HG02759 (cell line): Measurements from ENCODE around the gene TNIK.
"Not testable (repeated sequence)": the region's sequence is repeated elsewhere in the genome, so short reads cannot be mapped to it uniquely, and the experiment has no call there.

Experiments used
- ATAC-seq: cut with Tn5 transposase; IDR thresholded peaks from one replicate; pipeline ENCODE4 v1.9.1; 2021; ENCODE audit warnings: mild to moderate bottlenecking, moderate library complexity; ENCODE audit not compliant: unreplicated experiment

TNIK gene

DNA sequence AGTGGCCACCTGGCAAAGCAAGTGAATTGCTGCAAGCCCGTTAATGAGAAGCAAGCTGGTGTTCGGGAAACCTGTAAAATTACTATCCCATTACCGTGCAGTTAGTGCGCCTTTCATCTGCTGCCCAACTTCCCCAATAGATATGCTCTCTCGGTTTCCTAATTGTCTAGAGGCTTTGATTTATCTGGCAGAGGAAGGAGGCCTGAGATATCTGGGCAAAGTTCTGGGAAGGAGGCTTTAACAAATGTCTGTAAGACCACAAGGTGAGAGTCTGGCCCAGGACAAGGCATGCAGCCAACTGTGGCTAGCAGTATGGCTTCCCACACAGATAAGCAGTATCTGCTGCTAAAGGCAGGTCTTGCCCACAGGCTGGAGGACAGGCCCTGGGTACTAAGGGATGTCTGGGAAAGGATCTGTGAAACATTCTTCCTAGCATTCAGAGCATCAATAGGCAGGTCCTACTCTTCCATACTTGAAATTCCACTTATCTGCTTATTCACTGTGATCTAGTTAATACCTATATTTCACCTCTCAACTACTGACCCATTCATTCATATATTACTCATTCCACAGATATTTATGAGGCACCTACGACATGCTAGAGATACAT lies 303.7 kb downstream of the TNIK start:
- no peak for ATAC-seq

- ATAC-seq, result no peak
Observed at GRCh38 chr3:171155122-171155700, 305.0 kb downstream of the TNIK start.

- no peak for ATAC-seq
Observed at GRCh38 chr3:171150945-171151344, 309.3 kb downstream of the TNIK start.

GRCh38 chr3:171149526-171150116 lies 310.6 kb downstream of the TNIK start:
- no peak for ATAC-seq

- no peak for ATAC-seq
Observed at GRCh38 chr3:171145798-171146197, 314.4 kb downstream of the TNIK start.

DNA sequence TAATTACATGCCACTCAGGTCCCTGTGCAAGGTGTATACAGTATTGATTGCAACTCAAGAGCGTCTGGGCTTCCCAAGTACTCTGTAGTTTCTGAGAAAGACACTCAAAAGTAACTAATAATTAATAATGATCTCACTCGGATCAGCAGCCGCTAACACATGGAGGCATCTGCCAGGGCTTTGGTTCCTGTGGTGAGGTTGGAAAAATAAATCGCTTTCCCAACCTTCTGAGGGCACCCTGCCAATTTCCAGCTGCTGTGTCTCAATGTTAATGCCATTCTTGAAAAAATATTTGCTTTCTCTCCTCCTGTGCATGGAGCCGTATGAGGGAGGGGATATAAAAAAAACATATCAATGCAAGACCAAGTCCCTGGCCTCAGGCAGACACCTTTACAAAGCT lies 317.2 kb downstream of the TNIK start:
- no peak for ATAC-seq

GRCh38 chr3:171140246-171140645 lies 320.0 kb downstream of the TNIK start:
- no peak for ATAC-seq

GRCh38 chr3:171138027-171138426 lies 322.2 kb downstream of the TNIK start:
- ATAC-seq, result no peak

GRCh38 chr3:171135549-171135948 lies 324.7 kb downstream of the TNIK start:
- no peak for ATAC-seq

GRCh38 chr3:171133796-171134569 lies 326.2 kb downstream of the TNIK start:
- no peak for ATAC-seq

DNA sequence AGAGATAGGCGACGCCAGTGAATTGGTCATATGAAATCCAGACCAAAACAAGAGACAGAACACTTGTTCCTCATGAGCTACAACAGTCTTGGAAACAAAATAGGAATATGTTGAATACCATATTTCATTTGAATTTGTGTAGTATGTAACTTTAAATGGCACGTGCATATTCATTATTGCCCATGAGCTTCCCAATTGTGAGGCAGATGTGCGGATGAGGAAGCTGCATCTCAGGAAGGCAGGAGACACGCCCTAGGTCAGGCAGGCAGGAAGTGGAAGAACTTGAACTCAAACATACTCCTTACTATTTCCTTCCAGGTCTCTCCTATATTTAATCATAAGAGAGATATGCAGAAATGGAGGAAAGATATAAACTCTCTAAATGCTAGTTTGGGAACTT lies 326.9 kb downstream of the TNIK start:
- no peak for ATAC-seq

- ATAC-seq, result no peak
Observed at GRCh38 chr3:171132873-171133272, 327.3 kb downstream of the TNIK start.

DNA sequence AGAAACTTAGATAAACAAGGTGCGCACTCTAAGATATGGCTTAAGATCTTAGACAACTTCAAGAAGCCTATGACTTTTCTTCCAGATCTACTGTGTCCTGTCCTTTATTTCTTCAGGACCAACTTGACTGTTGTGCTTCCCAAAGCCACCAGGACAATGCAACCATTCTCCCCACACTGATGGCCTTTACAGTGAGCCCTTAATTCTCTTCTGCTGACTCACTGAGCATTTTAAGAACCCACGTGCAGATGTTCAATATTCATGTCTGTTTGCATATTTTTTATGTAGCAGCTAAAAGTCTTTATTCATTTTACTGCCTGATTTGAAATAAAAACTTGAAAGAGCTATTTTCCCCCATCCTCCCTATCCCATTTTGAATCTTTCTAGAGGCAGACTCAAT lies 330.4 kb downstream of the TNIK start:
- ATAC-seq, result no peak

- ATAC-seq, result no peak
Observed at GRCh38 chr3:171127611-171128010, 332.6 kb downstream of the TNIK start.

DNA sequence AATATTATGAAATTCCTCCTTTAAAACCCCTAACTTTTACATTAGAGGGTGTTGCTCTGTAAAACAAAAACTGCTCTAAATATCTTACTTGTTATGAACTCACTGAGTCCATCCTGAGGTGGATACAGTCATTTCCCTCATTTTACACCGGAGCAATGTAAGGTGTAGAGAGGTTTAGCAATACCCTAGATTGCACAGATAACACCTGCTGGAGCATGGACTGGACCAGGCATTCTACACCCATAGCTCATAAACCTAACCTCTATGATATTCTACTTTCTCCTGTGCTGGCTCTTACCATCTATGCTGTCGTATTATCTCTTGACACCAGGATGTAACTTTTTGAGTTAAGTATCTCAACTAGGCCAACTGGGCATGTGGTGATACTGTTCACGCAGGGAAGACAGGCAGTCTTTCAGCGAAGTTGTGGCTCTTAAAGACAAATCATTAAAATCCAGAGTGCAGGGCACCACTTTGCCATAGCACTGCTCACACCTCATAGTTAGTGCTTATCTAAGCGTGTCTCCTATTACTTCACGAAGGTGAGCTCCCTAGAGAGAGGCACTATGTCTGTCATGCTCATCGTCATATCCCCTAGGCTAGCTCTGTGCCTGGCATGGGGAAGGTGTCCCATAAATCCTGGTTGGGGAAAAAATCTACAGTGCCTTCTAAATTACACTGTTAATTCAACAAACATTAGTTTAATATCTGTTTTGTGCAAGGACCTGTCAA lies 333.6 kb downstream of the TNIK start:
- ATAC-seq, result no peak

DNA sequence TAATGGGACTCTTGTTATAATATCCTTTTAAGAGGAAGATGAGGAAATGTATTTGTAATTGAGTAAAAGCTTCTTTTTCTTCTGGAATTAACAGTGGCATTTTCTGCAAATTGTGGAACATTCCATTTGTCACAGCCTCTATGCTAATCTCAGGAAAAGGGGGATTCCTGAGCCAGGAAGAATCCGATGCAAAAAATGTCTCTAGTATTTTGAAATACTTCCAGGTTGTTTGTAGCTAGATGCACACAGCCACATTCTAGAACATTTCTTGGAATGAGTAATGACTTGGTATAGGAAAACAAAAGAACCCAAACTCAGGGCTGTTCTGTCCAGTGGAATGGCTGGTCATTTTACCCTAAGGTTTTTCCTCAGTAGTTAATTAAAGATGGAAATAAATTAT lies 335.2 kb downstream of the TNIK start:
- ATAC-seq, result no peak

- no peak for ATAC-seq
Observed at GRCh38 chr3:171123915-171124314, 336.3 kb downstream of the TNIK start.

DNA sequence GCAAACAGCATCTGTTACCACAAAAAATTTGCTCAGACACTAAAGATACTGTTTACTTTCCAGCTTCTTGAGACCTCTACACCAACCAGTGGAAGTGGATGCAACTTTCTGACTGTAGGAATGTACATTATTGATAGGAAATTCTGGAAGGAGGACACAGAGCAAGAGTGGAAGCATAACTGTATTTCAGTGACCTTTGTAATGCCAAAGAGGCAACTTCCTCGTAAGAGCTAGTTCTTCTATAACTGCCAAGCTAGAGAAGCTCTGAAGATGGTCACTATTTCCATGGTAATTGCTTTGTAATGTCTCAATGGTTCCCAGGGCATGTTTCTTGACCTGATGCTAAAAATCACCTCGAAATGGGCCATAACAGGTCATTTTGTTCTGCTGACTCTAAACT lies 337.3 kb downstream of the TNIK start:
- no peak for ATAC-seq

DNA sequence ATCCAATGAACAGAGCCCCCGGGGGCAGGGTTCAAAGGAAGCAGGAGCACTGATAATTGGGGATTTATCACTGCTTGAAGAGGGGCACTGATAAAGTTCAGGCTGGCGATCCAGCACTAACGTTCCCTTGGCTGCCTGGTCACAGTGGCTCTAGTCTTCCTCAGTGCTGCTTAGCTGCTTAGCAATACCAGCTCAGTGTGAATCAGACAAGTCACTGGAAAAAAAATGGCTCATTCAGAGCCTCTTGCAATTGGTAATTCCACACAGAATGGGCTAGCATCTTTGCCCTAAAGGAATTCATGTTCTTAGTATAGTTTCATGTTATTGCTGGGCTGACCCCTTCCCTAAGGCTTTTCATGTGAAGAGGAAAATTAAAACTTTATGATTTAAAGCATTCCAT lies 338.0 kb downstream of the TNIK start:
- ATAC-seq, result no peak

DNA sequence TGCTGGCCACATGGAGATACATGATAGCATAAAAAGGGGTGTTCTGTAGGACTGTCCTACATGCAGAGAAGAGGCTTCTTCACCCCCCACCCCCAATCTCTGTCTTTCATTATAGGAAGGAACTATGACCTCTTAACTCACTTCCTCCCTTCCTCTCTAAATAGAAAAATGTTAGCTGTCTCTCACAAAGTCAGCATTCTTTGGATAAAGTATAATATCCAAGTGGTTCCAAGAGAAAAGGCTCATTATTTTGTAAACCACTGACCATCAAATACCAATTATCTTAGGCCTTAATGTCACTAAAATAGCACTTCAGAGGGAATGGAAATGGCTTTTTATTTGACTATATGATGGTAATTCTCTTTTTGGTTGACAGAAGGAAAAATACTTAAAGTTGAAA lies 338.4 kb downstream of the TNIK start:
- ATAC-seq, result no peak

DNA sequence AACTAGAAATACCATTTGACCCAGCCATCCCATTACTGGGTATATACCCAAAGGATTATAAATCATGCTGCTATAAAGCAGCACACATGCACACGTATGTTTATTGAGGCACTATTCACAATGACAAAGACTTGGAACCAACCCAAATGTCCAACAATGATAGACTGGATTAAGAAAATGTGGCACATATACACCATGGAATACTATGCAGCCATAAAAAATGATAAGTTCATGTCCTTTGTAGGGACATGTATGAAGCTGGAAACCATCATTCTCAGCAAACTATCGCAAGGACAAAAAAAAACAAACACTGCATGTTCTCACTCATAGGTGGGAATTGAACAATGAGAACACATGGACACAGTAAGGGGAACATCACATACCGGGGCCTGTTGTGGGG lies 340.8 kb downstream of the TNIK start:
- not testable (repeated sequence) for ATAC-seq
